GM19238 (cell line): ENCODE measurements around the gene P2RX2.

ENCODE experiments used
- DNase-seq: peaks from one replicate; pipeline ENCODE4 v3.0.0; 2011; ENCODE audit warnings: low spot score; ENCODE audit not compliant: insufficient read length

P2RX2 gene

DNA sequence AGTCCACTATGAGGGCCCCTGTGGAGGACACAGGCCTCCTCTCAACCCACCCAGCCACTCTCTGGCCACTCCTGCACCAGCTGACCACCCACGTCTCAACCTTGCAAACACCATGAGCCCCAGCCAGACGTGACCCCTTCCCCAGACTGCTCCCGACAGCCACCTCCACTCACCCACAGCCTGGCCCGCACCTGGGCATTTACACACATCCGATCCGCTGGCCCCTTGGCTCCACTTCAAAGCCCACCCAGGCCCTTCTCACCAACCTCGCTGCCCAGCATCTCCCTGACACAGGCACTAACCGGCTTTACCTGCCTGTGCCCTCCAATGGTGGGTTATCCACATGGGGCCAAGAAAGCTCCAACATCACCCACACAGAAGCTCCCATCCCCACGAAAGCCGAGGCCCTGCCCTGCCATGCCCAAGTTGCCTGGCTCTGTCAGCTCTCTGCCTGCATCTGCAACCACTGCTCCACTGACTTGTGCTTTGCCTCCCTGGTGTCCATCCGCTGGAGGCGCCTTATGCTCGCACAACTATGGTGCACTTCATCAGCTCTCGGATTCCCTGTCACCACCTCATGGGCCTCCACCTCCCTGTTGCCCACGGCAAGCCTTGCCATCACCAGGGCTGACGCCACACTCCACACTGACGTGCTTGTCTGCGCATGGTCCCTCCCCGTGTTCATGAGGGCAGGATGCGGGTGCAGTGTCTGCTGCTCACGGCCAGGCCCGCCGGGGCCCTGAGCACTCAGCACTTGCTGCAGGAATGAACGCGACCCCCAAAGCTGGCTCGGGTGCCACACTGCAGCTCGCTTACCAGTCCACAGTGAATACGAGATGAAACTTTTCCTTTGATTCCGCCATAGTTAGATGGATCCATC is 16.7 kb downstream of the P2RX2 start:
- no peak for DNase-seq

GRCh38 chr12:132637811-132638210 is 19.2 kb downstream of the P2RX2 start:
- DNase-seq: no peak

DNA sequence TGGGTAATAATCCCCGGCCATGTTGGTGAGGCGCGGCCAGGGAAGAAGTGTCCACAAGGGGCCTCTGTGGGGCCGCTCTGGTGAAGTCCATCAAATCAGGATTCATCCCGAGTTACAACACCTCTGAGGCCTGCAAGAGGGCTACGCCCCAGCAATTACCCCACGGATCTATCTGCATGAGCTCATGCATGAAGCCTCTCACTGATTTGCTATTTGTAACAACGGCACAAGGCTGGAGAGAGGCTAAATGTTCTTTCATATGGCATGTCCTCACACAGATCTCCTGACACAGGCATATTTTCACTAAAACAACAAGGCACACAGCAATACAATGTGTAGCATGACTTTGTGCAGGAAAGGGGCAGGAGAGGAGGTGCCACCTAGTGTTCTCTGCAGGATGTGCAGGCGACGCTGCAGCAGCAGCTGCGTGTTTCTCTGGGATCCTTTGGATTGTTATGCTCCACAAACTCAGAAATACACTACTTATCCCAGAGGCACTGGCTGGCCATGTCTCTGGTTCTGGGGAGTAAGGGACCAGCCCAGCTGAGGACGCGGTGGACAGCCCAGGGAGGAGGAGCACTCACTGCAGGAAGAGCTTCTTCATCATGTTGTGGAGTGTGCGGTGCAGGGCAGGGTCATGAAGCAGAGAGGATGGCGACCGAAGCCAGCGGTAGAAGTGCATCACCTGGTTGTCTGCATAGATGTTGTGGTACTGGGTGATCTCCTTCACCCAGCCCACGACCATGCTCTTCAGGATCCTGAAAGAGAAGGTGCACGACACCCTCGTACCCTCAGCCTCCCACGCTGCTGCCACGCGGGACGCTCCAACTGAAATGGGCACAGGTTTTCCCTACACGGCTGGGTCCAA is 20.2 kb downstream of the P2RX2 start:
- DNase-seq: no peak

GRCh38 chr12:132639956-132640520 is 21.5 kb downstream of the P2RX2 start:
- no peak for DNase-seq

DNA sequence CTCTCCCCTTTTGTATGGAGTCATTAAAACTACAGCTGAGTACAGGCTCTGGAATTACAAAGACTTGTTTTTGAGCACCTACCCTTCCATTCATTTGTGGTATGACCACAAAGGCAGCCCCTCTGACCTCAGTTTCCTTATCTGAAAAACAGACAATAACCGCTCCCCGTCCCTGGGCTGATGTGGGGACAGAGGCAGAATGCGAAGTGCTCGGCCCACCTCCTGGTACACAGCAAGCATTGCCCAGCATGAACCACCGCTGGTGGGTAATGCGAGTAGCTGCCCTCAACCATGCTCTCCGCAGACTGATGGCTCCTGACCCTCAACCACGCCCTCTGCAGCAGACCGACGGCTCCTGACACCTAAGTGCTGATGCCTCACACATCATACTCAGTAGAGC is 22.4 kb downstream of the P2RX2 start:
- no peak for DNase-seq

DNA sequence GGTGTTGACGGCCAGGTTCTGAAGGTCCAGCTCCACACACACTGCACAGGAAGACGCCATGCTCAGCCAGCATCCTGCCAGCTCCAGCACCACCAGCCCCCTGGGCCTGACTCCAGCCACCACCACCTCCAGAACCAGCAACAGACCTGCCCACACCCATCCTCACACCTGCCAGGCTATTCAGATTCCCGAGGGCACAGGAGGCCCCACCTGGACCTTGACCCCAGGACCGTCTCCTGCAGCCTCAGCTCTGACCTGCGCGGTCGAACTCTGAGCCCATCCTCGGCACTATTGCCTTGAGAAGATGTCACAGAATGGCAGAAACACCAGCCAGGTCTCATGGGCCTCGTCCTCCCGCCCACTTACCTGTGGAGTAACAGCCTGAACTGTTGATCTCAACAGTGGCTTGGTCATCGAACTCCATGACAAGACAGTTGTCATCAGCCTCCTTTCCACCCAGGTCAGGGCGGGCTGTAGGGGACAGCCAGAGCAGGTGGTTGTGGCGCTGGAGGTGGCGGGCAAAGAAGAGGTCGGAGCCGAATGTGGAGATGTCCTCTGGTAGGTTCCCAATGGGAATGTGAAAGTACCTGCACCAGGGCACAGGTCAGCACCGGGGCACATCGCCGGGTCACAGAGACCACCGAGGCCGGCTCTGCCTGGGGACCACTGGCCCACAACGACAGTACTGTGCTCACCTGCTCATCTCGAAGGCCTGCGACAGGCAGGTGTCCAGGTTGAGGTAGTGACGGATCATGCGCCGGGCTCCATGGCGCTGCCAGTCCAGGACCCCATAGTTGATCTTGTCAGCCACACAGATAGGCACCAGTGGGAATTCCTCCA is 23.5 kb downstream of the P2RX2 start:
- DNase-seq: no peak

- DNase-seq: no peak
Observed at GRCh38 chr12:132642846-132643835, 24.6 kb downstream of the P2RX2 start.

GRCh38 chr12:132646850-132647249 is 28.3 kb downstream of the P2RX2 start:
- DNase-seq: no peak

- DNase-seq: no peak
Observed at GRCh38 chr12:132647858-132648257, 29.3 kb downstream of the P2RX2 start.

GRCh38 chr12:132648616-132649225 is 30.1 kb downstream of the P2RX2 start:
- no peak for DNase-seq

GRCh38 chr12:132649226-132649945 is 30.8 kb downstream of the P2RX2 start:
- no peak for DNase-seq

DNA sequence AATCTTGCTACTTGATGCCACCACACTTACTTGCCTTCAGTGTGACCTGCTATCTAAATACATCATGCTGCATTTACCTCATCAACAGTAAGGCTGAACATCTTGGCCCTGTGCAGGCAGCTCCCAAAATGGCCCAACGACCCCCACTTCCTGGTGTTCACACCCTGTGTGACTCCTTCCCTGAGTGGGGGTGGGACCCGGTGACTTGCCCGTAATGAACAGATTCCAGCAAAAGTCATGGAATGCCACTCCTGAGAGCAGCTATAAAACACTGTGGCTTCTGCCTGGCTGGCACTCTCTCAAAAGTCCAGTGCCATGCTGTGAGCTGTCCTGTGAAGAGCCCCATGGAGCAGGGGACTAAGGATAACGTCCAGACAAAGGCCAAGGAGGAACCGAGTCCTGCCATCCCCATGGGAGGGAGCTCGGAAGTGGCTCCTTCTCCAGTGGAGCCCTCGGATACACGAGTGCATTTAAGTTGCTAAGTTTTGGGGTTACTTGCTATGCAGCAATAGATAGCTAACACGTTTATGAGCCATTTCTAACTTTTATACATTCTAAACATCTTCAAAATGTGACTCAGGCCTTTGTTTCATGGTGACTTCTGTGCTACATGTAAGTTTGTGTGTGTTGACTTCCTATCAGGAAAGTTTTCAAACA is 33.0 kb downstream of the P2RX2 start:
- DNase-seq: no peak

- no peak for DNase-seq
Observed at GRCh38 chr12:132653567-132654290, 35.2 kb downstream of the P2RX2 start.

DNA sequence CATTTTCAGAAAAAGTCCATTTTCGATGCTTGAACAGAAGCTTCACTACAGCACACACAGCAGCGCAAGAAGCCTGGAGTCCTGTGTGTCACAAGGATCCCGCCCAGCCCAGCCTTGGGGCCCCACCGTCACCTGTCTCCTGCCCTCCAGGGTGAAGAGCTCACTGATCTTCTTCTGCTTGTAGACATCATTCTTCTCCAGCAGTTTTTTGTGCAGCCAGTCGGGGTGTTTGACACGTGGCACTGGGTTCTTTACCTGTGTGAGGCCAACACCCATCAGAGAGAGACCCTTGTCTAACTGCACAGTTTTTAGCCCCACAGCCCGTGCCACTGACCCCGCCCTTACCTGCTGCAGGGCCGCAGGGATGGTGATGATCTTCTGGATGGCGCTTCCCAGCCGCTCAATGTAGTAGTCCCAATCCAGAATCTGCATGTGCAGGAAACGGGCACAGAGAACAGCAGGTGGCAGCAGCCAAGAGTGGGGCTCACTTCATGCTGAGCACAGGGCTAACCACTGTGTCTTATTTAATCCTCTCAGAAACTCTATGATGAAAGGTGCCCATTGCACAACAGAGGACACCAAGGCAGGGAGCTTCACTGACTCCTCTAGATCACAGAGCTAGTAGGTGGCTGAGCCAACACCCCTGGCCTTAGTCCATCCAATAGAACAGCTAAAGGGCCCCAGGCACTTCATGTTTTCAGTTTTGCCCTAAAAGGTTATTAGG is 38.6 kb downstream of the P2RX2 start:
- no peak for DNase-seq

- no peak for DNase-seq
Observed at GRCh38 chr12:132658149-132658894, 39.7 kb downstream of the P2RX2 start.

DNA sequence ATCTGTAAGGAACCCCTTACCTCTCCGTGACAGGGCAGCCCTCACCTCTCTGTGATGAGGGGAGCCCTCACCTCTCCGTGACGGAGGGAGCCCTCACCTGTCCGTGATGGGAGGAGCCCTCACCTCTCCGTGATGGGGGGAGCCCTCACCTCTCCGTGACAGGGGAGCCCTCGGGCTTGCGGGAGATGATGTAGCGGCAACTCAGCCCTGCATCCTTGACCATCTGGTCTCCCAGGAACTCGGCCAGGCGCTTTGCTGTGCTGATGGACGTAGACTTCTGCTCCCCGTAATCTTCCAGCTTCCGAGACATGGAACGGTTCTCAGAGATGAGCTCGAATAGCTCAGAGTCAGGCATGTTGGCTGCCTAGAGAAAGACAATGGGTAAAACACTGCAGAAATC is 40.6 kb downstream of the P2RX2 start:
- DNase-seq: no peak
